ENCODE results near the gene JPH4.

JPH4 gene

DNA sequence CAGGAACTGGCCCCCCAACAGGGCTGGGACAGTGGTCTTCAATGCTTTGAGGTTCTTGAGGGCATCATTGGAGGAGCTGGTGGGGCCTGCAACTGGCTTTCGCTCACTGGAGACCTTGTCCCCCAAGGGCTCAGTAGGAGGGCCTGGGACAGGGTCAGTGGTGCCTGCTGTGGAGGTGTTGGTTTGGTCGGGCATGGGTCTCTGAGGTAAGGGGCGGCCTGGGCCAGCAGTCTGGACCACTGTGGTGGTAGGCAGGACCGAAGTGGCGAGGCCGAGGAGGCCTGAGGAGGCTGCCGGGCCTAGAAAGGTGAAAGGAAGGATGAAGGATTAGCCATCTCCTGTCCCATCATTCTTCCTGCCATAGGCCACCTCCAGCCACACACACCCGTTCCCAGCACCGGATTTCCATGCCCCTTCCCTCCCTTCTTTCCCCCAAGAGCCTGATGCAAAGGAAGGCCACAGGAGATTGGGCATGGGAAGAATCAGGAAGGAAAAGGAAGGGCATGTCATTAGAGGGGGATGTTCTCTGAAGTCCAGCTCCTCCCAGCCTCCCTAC, 55.9 kb downstream of the JPH4 start:
- DNase-seq, result no peak

DNA sequence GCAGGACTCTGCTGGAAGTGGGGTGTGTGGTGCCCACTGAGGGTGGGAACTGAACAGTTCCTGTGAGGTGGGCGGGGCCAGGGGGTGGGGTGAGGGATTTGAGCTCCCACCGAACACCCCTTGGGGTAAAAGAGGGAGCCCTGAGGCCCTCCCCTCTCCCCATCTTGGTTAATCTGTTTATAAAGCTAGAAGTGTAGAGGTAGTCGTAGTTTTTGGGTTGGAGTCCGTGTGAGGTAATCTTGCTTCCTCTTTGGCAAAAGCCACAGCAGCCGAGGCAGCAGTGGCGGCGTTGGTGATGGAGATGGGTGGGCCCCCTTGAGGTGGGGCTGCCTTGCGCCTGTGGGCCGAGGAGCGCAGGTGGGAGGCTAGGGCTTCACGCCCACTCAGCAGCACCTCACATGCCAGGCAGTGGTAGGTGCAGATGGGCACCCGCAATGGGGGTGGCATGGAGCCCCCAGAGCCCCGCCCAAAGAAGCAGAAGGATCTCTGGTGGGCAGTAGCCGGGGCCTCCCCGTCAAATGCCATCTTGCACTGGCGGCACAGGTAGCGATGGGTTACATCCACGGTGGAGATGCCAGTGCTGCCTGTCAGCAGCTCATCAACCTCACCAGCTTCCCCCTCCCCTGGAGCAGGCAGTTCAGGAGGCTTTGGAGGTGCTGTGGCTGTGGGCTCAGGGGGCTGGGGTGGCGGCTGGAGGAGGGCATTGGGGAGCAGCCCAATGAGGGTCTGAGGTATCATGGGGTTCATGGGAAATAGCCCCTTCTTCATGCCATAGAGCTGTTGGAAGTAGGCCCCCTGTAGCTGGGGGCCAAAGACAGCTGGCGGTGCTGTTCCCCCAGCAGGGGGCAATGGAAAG, 56.6 kb downstream of the JPH4 start:
- DNase-seq, result no peak

DNA sequence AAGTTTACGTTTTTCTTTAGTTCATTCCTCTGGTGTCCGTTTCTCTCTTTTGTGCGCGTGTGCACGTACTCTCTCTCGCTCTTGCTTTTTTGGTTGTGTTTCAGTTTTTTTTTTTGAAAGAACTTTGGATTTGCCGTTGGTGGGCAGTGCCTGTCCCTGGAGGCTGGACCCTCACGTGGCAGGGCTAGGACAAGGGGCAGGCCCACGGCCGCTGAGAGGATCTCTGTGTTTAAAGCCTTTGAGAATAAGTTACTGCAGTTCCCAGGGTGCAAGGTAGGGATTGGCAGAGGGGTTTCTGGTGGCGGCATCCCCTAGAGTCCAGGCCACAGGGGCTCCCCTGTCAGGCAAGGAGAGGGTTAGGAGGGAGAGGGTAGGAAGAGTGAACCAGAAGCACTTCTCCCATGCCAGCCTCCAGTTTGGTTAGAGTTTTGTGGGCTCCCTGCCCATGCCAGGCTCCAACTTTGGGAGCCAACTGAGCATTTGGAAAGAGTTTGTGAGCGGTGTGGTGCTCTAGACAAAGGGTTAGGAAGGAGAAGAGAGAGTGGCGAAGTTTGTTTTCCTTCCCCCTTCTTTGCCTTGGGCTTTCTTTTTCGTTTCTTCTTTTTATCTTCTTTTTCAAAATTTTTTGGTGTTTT, 57.6 kb downstream of the JPH4 start:
- DNase-seq, result no peak

DNA sequence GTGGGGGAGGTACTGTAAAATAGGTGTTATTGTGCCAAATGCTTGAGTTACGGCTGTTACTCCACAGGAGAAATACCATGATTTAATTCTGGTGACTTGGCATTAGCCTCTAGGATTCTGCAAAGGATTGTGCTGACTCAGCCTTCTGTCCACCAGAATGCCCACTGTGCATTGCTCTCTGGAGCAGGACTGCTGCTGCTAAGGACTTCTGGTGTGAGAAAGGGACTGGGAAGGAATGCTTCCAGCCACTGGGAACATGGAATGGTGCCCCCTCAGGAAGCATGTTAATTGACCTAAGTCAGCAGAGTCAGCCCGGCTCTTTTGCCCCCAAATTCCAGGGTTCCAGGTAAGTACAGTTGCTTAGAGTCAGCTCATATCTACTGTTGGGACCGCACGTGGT, 59.9 kb downstream of the JPH4 start:
- DNase-seq, result no peak

Measured in activated effector memory CD4-positive, alpha-beta T cell treated with Interleukin-2 at 50 U/mL for 16 hours (primary cell).